ENCODE data around the gene ISYNA1.
A peak's percentile ranks its signal among the peaks of the same experiment; 100 is the strongest.

The ISYNA1 gene

DNA sequence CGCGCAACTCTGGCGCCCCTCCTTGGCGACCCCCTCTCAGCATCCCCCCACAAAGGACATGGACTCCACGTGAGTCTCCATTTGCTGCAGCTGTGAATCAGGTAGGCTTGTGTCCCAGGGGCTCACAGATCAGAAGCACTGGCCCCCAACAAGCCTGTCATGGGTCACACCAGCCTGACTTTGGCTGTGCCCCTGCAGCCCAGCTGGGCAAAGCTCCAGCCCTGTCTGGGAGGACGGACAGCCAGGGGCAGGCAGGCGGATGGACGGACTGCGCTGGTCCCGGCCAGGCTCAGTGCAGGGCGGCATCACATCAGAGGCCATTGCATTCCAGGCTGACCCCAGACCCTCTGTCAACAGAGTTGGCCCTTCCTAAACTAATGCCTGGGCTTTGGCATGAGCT is 28.4 kb upstream of the ISYNA1 start:
- no peak for DNase-seq

DNA sequence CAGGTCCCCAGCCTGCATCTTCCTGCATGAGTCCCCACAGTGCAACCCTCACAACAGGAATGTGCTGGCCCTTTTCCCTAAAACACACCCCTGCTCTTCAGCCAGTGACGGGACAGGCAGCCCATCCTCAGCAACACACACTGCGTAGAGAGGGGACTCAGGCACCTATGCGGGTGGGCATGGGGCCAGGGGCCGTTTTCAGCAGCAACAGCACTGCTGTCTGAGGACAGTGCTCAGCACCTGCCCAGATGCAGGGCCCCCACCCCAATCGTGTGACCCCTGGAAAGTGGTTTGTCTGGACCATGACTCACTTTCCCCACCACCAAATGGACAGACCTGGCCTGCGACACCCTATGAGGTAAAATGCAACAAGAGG is 28.0 kb upstream of the ISYNA1 start:
- DNase-seq: no peak

DNA sequence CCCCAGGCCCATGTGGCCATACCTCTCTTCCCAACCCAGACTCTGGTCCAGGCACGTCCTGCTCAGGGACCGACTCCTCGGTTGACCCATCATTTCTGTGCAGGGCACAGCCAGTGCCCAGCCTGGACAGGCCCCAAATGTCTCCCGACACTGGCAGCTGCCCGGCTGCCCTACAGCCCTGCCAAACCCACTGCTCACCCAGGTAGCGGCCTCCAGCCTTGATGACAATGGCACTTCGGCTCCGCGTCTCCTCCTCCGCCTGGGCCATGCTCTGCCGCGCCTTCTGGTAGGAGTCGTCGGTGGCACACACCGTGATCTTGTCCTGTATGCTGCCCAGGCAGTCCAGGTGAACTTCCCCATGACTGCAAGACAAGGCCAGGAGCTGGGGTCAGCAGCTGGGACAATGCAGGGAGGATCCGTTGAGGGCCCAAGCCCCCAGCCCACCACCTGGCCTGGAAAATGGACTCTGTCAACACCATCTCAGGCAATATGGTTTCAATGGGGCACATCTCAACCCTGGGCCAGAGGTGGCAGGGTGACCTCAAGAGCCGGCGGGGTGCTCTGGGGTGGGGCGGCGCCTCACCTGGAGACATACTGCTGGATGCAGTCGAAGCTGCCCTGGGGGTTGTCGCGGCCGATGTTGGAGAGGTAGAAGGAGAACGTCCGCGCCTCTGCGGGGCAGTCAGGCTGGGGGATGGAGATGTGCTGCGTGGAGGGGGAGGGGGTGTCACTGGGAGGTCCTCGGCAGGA is 27.5 kb upstream of the ISYNA1 start:
- DNase-seq: no peak

DNA sequence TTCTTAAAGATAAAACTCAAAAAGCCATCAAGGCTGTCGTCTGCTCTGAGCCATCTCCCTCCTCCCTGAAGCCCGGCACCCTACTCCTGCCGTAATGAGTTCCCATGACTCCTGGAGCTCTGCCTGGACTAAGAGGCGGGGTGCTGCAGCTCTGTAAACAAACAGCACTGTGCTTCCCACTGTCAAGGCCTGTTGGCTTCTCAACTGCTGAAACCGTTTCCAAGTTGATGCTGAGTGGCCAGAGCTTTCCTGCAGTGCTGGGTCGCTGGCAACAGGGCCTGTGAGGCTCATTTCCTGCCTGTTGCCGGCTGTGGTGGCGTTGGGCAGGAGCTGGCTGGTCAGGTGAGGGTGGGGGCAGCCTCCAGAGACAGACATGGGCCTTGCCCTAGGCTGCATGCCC is 26.7 kb upstream of the ISYNA1 start:
- DNase-seq: no peak

DNA sequence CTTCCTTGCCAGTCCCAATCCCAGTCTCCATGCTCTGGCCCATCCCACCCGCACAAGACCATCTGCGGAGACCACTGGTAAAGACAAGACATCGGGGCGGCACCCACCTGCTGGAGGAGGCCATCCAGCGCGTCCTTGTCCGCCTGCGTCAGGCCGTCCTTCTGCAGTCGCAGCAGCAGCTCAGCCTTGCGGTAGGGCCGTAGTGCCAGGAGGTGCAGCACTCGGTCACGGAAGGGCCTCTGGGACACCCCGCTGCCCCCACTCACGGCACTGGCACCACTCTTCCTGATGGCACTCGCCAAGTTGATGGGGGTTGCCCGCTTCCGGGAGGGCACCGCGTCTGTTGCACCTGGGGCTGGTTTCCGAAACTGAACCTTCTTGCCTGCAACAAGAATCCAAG is 23.5 kb upstream of the ISYNA1 start:
- DNase-seq: no peak

DNA sequence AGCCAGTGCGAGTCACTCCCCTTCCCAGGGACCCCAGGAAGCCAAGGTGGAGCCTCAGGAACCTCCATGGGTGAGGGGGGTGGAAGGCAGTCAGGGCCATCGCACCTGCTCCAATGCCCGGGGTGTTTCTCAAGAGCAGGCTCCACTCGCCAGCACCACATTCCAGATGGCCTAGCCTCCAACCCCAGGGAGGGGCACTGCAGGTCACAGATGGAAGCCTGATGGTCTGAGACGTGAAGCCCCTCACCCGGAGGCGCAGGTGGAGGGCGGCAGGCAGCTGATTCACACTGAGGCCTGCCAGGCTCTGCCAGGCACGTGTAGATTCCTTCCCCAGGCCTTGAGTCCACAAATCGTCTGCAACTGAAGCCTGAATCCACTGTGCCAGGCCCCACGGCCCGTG is 23.0 kb upstream of the ISYNA1 start:
- DNase-seq: no peak

DNA sequence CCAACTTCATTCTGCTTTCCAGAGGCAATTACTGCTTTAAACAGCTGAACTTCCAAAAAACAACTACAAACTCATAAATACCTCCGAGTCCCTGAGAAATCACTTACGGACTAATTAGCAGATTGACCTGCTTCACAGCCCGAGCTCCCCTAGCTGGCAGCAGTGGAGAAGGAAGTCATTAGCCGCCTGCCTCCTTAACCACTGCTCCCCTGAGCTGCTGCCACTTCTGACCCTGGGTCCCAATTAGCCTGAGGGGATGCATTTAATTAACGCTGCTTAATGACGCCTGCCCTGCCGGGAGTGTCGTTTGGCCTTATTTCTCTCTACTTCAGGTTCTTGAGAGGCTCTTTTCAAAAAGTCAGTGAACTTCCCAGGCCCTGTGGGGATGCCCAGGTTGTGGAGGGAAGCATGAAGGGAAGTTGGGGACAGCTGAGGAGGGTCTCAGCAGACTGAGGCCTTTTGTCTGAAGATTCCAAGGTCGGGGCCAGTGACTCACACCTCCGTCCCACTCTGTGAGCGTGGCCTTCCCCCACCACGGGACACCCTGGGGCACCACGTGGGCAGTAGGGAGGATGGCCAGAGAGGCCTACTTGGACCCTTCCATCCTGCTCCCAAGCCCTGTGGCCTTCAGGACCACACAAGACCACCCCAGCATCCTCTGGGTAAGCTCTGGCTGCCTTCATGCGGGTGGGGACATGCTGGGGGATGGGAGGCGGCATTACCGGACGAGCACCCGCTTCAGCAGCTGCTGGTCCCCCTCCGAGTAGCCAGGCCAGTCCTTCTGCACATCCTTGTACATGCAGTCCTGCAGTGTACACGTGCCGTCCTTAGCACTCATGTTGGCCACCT is 19.8 kb upstream of the ISYNA1 start:
- DNase-seq: no peak

DNA sequence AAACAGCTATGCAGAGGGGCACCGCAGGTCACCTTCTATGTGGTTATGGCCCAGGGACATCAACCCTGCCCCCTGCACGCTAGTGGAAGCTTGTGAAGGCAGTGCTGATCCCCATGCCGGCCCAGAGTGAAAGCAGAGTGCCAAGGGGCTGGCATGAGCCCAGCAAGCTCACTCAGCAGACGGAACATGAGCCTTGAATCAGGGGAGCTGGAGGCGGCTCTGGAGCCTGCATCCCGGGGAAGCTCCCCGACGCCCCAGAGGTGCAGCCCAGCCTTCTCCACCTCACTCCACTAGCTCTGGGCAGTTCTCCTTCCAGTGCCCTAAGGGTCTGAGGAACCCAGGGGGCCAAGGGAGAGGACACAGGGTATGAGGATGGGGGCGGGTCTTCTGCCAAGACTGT is 19.0 kb upstream of the ISYNA1 start:
- no peak for DNase-seq

DNA sequence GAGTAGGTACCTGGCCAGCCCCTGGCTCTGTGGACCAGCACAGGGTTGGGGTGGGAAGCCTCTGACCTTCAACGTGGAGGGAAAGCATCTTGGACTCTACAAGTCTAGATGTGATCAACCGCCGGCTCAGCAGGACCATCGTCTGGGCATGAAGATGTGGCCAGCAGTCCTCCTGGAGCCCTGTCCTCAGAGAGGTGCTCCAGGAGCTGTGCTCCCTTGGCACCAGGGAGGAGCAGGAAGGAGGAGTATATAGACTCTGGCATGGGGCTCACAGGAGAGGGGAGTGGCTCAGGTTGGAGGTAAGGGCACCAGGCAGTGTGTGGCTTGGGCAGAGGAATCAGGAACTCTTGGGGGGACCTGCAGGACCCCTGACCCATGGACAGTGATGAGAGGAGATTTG is 18.3 kb upstream of the ISYNA1 start:
- no peak for DNase-seq

DNA sequence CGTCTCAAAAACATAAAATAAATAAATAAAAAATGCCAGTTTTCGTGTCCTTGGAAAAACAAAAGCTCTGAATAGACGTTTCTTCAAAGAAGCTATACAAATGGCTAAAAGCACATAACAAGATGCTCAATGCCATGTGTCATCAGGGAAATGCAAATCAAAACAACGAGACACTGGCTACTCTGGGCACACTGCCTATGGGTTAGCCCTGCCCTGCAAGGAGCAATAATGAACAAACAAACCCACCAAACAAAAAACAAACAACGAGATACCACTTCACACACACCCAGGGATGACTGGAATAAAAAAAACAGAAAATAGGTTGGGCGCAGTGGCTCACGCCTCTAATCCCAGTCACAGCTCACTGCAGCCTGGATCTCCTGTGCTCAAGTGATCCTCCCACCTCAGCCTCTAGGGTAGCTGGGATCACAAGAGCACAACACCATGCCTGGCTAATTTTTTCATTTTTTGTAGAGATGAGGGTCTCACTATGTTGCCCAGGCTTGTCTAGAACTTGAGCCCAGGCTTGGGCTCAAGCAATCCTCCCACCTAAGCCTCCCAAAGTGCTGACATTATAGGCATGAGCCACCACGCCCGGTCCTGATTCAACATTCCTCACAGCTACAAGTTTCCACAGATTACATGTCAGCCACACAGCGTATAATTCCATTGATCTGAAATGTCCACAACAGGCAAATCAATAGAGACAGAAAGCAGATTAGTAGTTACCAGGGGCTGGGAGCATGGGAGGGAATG is 15.5 kb upstream of the ISYNA1 start:
- no peak for DNase-seq

DNA sequence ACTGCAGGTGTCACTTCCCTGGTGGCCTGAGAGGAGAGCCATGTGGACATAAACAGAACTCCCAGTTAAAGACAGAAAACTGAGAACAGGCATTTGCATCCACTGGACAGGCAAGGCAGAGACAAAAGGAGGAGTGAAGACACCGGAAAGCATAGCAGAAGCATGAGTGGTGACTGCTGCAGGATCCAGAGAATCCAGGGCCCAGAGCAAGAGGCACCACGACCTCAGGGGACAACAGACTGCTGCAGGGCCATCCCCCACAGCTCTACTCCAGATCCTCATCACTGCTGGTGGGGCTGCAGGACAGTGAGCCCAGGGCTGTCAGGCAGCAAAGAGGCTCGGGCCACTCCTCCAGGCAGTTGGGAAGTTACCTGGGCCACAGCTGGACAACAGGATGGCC is 14.5 kb upstream of the ISYNA1 start:
- DNase-seq: no peak

DNA sequence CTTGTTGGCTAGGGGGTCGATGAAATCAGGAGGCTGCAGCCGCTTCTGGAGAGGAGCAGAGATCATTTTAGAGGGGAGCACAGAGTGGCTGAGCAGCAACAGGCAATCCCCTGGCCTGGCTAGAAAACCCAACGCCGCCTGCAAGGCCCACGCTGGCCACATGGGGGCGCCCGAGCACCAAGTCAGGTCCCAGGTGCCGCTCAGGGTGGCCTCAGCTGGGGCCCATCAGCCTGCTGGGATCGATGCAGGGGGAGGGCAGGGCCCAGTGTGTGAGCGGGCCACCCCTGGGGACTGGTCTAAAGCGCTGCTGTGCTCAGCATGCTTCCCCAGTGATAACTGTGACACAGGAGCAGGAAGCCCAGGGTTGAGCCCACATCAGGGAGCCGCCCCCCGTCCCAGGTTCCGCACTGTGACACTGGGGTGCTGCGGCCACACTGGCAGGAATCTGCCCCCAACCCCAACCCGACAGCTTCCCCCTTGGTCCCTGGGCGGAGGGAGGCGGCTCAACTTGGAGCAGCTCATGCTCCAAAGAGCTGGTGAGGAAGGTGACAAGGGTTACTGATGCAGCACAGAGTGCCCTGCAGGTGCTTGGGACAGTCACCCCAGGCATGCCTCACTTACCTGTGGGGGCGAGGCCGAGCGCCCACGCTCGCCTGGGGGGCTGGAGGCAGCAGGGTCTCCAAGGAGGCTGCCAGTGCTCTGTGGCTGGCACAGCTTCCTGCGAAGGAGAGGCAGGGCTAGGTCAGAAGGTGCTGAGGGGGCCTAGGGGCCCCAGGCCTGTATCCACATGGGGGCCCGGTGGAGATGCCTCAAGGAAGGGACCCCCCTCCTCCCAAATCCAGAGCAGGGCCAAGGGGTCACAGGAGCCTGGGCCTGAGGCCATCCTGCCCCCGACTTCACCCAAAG is 13.3 kb upstream of the ISYNA1 start:
- DNase-seq: peak; percentile 90

DNA sequence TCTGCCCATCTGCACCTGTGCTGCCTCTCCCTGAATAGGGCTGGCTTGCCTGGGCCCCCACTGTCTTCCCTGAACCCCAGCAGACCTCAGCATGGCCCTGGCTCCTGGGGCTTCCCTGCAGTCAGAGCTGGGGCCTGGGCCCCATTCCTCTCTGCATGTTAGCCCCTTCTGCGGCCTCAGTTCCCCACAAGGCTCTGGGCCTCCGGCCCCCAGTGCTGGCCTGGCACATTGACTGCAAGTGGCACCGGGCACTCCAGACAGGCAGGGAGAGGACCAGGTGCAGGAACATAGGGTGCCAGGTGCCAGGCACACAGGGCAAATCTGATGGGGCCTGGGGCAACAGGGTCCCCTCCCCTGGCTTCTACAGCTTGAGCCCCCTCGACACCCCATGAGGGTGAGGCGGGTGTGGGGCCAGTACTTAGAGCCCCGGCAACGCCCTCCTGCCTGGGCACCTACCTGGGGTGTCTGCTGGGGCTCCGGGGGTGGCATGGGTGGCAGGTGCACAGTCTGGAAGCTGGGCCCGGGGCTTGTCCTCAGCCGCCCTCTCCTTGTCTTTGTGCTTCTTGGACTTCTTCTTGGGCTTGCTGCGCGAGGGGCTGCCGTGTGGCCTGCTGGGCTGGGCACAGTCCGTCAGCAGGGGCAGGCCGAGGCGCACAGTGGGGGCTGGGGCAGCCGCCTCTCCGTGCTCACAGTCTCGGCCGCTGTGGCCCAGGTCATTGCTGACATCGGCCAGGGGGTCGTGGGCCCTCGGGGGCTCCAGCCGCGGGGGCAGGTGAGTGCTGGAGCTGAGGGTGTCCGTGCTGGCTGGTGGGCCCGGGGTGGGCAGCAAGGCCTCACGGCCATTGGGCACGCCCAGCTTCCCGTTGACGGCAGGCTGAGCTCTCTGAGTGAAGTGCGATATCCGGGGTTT is 12.3 kb upstream of the ISYNA1 start:
- no peak for DNase-seq

DNA sequence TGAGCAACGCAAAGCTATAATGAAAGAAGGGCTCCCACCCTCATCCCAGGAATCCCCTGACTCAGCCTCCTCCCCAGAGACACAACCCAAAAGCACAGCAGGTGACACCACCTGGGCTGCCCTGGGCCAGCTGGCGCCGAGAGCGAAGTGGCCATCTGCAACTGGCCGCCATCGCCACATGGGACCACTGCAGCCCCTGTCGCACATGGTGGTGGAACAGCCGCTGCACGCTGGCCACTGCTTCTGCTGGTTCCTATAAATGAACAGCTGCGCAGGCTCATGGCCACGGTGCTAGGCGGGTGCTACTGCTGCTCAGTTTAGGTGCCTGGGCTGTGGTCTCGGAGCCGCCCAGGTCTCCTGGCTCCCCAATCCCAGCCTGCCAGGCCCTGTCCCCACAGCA is 11.6 kb upstream of the ISYNA1 start:
- DNase-seq: no peak

DNA sequence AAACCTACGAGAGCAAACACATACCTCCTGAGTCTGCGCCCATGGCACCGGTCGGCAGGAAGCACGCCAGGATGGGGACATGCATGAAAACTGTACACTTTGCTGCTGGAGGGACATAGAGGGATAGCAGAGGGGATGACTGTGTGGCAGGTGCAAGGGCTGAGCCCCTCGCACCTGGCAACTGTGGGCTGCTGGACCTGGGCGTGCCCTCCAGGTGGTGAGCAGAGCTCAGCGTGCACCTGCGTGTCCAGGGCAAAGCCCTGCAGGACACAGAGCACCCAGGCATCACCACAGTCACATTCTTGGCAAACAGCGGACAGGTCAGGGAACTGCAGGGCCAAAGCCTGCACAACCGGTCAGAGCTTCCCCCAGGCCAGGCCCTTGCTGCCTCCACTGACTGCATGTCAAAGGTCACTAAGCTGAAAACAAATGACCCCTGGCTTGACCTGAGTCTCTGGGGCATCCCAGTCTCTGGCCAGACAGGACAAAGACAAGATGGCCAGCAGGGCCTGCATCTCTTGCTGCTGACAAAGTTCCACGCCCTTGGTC is 9.0 kb upstream of the ISYNA1 start:
- DNase-seq: no peak

DNA sequence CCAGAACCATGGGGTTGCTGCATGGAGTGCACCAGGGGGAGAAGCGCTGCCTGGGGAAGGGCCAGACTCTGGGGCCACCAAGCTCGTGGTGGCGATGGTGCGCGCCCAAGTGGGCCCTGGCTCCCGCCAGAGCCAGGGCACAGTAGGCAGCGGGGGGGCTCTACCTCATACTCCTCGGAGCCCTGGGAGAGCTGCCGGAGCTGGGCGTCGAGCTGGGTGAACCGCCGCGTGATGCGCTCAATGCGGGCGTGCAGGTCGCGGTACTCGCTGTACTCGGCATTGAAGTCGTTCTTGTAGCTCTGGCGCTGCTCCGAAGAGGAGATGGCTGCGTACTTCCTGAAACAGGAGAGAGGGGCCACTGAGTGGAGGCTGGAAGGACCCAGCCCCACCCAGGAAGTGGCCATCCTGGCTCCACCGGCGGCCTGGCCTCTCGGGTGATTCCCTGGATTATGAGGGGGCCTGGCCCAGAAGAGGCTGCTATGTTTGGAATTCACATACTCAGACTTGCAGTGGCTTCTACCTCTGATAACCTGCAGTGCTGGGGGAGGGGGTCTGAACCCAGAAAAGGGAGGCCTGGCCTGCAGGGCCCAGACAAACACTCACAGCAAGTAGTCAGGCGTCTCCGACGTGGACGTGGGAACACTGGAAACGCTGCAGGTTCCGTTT is 8.3 kb upstream of the ISYNA1 start:
- no peak for DNase-seq

DNA sequence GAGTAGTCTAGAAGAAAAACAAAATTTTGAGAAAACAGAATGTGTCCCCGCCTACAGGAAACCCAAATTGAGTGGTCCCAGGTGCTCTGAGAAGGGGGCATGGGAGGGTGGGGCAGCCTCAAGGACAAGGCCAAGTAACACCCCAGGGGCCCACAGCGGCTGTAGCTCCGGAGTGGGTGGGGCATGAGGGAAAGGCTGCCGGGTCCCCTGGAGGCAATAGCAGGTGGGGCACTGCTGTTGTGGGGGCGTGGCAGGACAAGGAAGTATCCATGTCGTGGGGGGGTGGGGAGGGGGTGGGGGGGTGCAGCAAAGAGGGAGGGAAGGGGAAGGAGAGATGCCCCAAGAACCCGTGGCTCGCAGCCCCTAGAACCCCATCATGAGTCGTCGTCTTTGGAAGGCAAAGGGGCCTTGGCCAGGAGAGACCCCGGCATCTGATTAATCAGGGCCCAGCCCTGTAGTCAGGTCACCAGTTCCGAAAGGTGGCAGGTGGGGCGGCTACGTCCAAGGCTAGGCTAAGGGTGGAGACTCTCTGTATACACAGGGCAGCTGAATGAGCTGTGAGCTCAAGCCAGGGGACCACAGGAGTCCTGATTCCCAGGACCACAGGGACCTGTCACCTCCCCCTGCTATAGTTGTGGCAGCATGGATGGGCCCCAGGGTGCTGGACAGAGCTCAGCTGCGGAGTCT is 7.5 kb upstream of the ISYNA1 start:
- DNase-seq: no peak

DNA sequence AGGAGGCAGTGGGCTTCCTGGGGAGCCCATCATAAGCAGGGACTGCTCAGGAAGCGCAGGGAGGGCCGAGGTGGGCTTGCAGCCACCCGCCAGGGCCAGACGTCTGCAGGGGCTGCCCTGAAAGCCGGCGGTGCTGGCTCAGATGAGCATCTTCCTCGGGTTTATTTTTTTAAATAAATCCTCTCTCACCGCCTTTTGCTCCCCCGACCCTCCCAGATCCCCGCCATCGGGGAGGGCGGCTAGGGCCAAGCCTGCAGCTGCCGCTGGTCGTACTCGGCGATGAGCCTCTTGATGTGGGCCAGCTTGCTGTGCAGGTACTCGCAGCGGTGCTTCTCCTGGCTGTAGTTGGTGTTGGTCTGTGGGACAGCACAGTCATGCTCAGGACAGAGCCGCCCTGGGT is 6.6 kb upstream of the ISYNA1 start:
- no peak for DNase-seq

DNA sequence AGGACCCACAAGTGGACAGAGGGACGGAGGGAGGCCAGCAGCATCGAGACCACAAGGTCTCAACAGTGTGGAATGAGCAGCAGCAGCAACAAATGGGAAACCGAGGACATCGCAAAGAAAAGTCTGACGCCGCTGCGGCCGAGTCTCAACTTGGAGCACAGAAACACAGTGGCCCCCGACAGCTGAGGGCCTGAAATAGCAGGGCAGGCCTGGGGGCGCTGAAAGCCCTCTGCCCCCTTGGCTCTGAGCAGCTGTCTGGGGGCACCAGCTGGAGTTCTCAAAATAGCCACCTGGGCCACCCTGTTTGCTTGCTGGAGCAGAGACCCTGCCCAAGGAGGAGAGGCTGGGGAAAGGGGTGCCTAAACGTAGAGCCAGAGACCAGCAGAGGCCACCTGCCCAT is 5.9 kb upstream of the ISYNA1 start:
- DNase-seq: no peak

DNA sequence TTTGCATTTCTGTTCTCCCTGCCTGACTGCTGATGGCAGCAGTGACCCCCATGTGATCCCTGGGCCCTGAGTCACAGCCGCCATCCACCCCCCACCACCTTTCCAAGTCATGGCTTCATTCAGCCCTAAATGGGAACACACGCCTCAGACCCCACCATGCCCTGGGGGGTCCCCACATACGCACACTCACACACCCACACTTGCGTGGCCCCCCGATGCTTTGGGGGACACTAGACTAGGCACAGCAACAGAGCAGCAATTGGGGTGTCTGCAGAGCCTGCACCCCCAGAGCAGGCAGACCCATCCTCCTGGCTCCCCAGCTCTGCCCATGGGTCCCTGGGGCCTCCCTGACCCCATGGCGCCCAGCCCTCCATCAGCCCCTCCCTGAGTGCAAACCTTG is 5.5 kb upstream of the ISYNA1 start:
- DNase-seq: no peak
